K562 (cell line): ENCODE data around the gene SLC28A1. TPM values are rescaled to one million over a fixed set of nuclear protein-coding genes. Genes with fewer than 3 reads are reported as not detected.
"Not testable (repeated sequence)": the region's sequence is repeated elsewhere in the genome, so short reads cannot be mapped to it uniquely, and the experiment has no call there.

Experiments used
- ATAC-seq: fragments of 200-7000 bp; cut with Tn5 transposase; 3 replicates; pipeline ENCODE4 v1.9.1; 2020; ENCODE audit warnings: moderate library complexity
- BruUV-seq: library from RNA; stranded (reverse); fragments of 400-500 nt; replicated peaks from 2 replicates; lab custom pipeline; 2021; lab: Mats Ljungman, UMichigan
- CTCF ChIA-PET: fragments of 300-600 bp; formaldehyde crosslinking; extraction: SDS; loops from one replicate; lab custom pipeline; 2021; ENCODE audit warnings: low intra/inter-chr PET ratio; lab: Yijun Ruan, JAX
- POLR2A ChIA-PET: fragments of 300-600, 350-650 bp; sonication (Branson Sonifier 250); formaldehyde crosslinking; extraction: SDS; loops from one replicate; lab custom pipeline; 2021; ENCODE audit warnings: antibody characterized with exemption, inconsistent platforms; lab: Yijun Ruan, JAX
- DNase-seq, 4 experiments: peaks; one replicate each; pipeline versions ENCODE4 v3.0.0 to v3.0.0-alpha.2; 2011 to 2018; ENCODE audit warnings: low spot score in 3 of 4, mixed read lengths in 3 of 4; ENCODE audit errors: extremely low read depth in 1 of 4
- FAIRE-seq: peaks from 2 replicates; lab custom pipeline; 2011; peaks lifted over from hg19 to GRCh38; lab: Jason Lieb, UNC
- H2AFZ ChIP-seq: 2 replicates; pipeline ENCODE4 v1.6.0; 2011; ENCODE audit warnings: low read depth, low read length, control low read depth, inconsistent platforms
- H3K27ac ChIP-seq: fragments of 200-600 bp; 3 replicates; pipeline ENCODE4 v1.8.0; 2011; ENCODE audit warnings: low read depth, mild to moderate bottlenecking, control low read depth, inconsistent platforms, low read length, moderate library complexity, mixed read lengths; ENCODE audit errors: extremely low read depth
- H3K27me3 ChIP-seq, 2 experiments: fragments of 300-600 bp in 1 of 2; 2 replicates in 1 of 2; 3 replicates in 1 of 2; pipeline versions ENCODE4 v1.6.0 to v1.8.0; 2011; ENCODE audit warnings: inconsistent platforms in 2 of 2, low read length in 2 of 2, mild to moderate bottlenecking in 1 of 2, mixed read lengths in 1 of 2, moderate library complexity in 1 of 2; ENCODE audit not compliant: control insufficient read depth in 2 of 2, insufficient read depth in 2 of 2
- H3K36me3 ChIP-seq: fragments of 300-600 bp; 3 replicates; pipeline ENCODE4 v1.8.0; 2011; ENCODE audit warnings: mild to moderate bottlenecking, low read length, inconsistent platforms; ENCODE audit not compliant: control insufficient read depth, insufficient read depth
- H3K4me1 ChIP-seq, 2 experiments: fragments of 200-600 bp in 1 of 2; replicated peaks in 1 of 2; 2 replicates in 1 of 2; 3 replicates in 1 of 2; pipeline versions ENCODE4 v1.5.1 to v1.8.0; 2011; ENCODE audit warnings: inconsistent platforms in 2 of 2, low read length in 2 of 2, mild to moderate bottlenecking in 1 of 2, mixed read lengths in 1 of 2, moderate library complexity in 1 of 2; ENCODE audit not compliant: control insufficient read depth in 2 of 2, insufficient read depth in 2 of 2
- H3K4me2 ChIP-seq: 2 replicates; pipeline ENCODE4 v1.6.1; 2011; ENCODE audit warnings: low read length, control low read depth, inconsistent platforms, mixed read lengths; ENCODE audit not compliant: insufficient read depth
- H3K4me3 ChIP-seq: fragments of 200-600 bp; sonication (generic), shearing (Covaris generic); 2 replicates; pipeline ENCODE4 v1.5.1; 2016; ENCODE audit warnings: control low read depth, inconsistent platforms
- H3K79me2 ChIP-seq: fragments of 200-600 bp; 3 replicates; pipeline ENCODE4 v1.8.0; 2011; ENCODE audit warnings: low read length, inconsistent platforms; ENCODE audit not compliant: control insufficient read depth, insufficient read depth
- H3K9ac ChIP-seq, 2 experiments: 2 replicates each; pipeline versions ENCODE4 v1.6.0 to v1.6.1; 2011; ENCODE audit warnings: low read depth in 2 of 2, low read length in 2 of 2, control low read depth in 1 of 2, inconsistent platforms in 1 of 2, mild to moderate bottlenecking in 1 of 2, mixed read lengths in 1 of 2; ENCODE audit not compliant: insufficient read depth in 1 of 2
- H3K9me1 ChIP-seq: one replicate; pipeline ENCODE4 v1.6.0; 2011; ENCODE audit warnings: inconsistent platforms, mild to moderate bottlenecking, low read length, moderate library complexity; ENCODE audit not compliant: control insufficient read depth, insufficient read depth
- H3K9me3 ChIP-seq: replicated peaks from 2 replicates; pipeline ENCODE4 v1.5.1; 2011; ENCODE audit warnings: low read depth, low read length, inconsistent platforms; ENCODE audit not compliant: control insufficient read depth, insufficient read depth
- H4K20me1 ChIP-seq: replicated peaks from 2 replicates; pipeline ENCODE4 v1.6.1; 2011; ENCODE audit warnings: low read length, inconsistent platforms, mixed read lengths; ENCODE audit not compliant: control insufficient read depth, insufficient read depth
- BCOR ChIP-seq: fragments of 450-650 bp; IDR thresholded peaks from 2 replicates; pipeline ENCODE4 v1.6.1; 2016
- KDM1A ChIP-seq, 2 experiments: fragments of 450-650 bp; IDR thresholded peaks; 2 replicates each; pipeline ENCODE4 v1.6.1; 2016; ENCODE audit warnings: mild to moderate bottlenecking in 2 of 2
- RBM25 ChIP-seq: fragments of 200-400 bp; formaldehyde crosslinking; IDR thresholded peaks from 2 replicates; pipeline ENCODE4 v1.6.1; 2018; ENCODE audit warnings: low read length, low read depth, moderate library complexity; ENCODE audit not compliant: severe bottlenecking
- SREBF1 ChIP-seq: fragments of 150-350 bp; IDR thresholded peaks from 2 replicates; pipeline ENCODE4 v1.6.1; 2014; ENCODE audit warnings: antibody characterized with exemption, low read depth, low read length, borderline replicate concordance
- ZNF197 ChIP-seq: fragments of 200-800 bp; sonication (Bioruptor generic); IDR thresholded peaks from 2 replicates; pipeline ENCODE4 v1.6.1; 2016; ENCODE audit warnings: low read depth, missing genetic modification characterization, missing compliant biosample characterization
- WGBS: fragments of 100-300 bp; shearing (Covaris generic); methylation state at CpG from one replicate; pipeline ENCODE4 v1.1.6; 2016; ENCODE audit warnings: low coverage, mixed read lengths; ENCODE audit not compliant: insufficient coverage; ENCODE audit errors: missing lambda C conversion rate; 5-methylcytosine and 5-hydroxymethylcytosine counted together
- in situ Hi-C: fragments of 300-500 bp; cut with MboI; formaldehyde crosslinking; loops from 4 replicates; pipeline ENCODE4 v1.15.0; 2018; ENCODE audit warnings: inconsistent platforms, mixed read lengths
- intact Hi-C: fragments of 100-400 bp; cut with micrococcal nuclease; formaldehyde crosslinking; loops from 2 replicates; pipeline ENCODE4 v1.14.2; 2022
- polyA plus RNA-seq, 8 experiments: library from polyadenylated mRNA; depleted of rRNA in 4 of 8; stranded (reverse) in 5 of 8; unstranded in 3 of 8; fragments of >200 nt; fragmentation: Nextera tagmentation in 2 of 8; fragmentation: Illumina TruSeq in 1 of 8; extraction: Ambion mirVana in 2 of 8; extraction: Trizol in 1 of 8; gene quantifications; 2 replicates each; pipeline versions ENCODE4 v1.2.1 to v1.2.3, GENCODE V29; 2011 to 2014; ENCODE audit warnings: inconsistent platforms in 1 of 8, missing spikeins in 1 of 8
- total RNA-seq, 7 experiments: library from RNA; depleted of rRNA in 6 of 7; stranded (reverse); fragments of >200 nt in 6 of 7; fragmentation: Illumina TruSeq in 2 of 7; extraction: Trizol in 2 of 7; gene quantifications; 2 replicates each; pipeline versions ENCODE4 v1.2.1 to v1.2.3, GENCODE V29; 2011 to 2021; ENCODE audit warnings: low replicate concordance in 1 of 7
- TF ChIP-seq, protein P1 (sequence below): fragments of 450-650 bp; IDR thresholded peaks from 2 replicates; pipeline ENCODE4 v1.6.1; 2016

The SLC28A1 gene
- total and polyA plus RNA-seq, 9 of the 15 experiments (the other 6 are each of a cell fraction or from before 2014, with no cell fraction given): 0.04 TPM; not detected in 8

DNA sequence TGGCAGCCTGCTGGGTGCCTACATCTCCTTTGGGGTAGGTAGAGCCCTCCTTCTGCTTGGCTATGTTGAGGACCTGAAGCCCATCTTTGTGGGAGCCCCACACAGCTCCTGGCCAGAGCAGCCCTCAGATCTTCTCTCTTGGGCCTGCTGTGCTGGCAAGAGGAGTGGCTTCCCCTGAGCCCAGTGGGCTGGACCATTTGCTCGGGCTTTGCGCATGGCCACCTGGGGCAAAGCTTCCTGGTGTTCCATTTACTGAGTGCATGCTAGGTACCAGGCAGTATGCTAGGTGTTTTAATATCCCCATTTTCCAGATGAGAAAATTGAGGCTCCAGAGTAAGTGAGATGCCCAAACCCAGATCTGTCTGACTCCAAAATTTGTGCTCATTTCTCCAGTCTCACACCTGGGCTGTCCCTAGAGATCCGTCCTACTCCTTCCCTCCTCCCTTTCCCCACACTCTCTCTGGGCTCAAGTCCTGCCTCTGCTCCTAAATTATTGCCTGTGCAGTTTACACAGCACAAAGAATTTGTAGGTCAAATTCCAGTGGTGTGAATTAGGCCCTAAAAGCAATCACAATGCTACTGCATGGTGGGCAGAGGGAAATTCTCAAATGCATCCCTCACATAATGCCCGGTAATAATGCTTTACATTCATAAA is 39.7 kb downstream of the SLC28A1 start:
- Histone ChIP-seq H4K20me1 (no peaks in the 10 kb centered on the region), H3K9ac (0 out of 4 replicates have a peak overlapping the region, but pooled peaks of 1 of the 2 experiments have one; percentile 56), H3K79me2 (no peaks in the 10 kb centered on the region), H3K9me3 (no peaks in the 10 kb centered on the region), H3K9me1 (no peaks in the 10 kb centered on the region), H3K27me3 (no peaks in the 10 kb centered on the region), H3K27ac (no peak overlapping the region), H3K36me3 (no peaks in the 10 kb centered on the region), H3K4me3 (no peak overlapping the region), H3K4me2 (no peak overlapping the region)
- CTCF ChIA-PET: no interaction called here
- no peak for ATAC-seq
- BruUV-seq: no TSS peak
- intact Hi-C loops: no loop called here
- FAIRE-seq: no peak
- no peak for TF ChIP-seq ZNF197 (CRISPR knock-in tag)
- TF ChIP-seq KDM1A (IDR thresholded peaks at IDR 0.05): peak; percentile 14 to 64; a peak in 3 of 4 replicates
- no peak for TF ChIP-seq SREBF1
- peak; percentile 75 for TF ChIP-seq RBM25
- TF ChIP-seq BCOR: peak; percentile 67
- TF ChIP-seq, protein P1, sequence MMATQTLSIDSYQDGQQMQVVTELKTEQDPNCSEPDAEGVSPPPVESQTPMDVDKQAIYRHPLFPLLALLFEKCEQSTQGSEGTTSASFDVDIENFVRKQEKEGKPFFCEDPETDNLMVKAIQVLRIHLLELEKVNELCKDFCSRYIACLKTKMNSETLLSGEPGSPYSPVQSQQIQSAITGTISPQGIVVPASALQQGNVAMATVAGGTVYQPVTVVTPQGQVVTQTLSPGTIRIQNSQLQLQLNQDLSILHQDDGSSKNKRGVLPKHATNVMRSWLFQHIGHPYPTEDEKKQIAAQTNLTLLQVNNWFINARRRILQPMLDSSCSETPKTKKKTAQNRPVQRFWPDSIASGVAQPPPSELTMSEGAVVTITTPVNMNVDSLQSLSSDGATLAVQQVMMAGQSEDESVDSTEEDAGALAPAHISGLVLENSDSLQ: no peak
- TF ChIP-seq, all 486 proteins: peak for 3
- H2AFZ ChIP-seq: peak overlapping the region; percentile 43; the same call in 1 of the 2 replicates
- DNase-seq: no peak
- H3K4me1 ChIP-seq: peaks cover 6 to 10% of the 10 kb centered on the region in 2 experiments; a peak in 4 of 5 replicates
- POLR2A ChIA-PET: interaction anchor here (0.6 kb wide), 1 partner anchor 408 kb away, joined by 4 read pairs; no protein-coding TSS in a partner anchor
- 39% methylated on average over 4 of the region's 4 CpGs for WGBS
- in situ Hi-C loops: loop anchor here (5.0 kb wide), 1 partner anchor 87 kb away; no protein-coding TSS in a partner anchor

DNA sequence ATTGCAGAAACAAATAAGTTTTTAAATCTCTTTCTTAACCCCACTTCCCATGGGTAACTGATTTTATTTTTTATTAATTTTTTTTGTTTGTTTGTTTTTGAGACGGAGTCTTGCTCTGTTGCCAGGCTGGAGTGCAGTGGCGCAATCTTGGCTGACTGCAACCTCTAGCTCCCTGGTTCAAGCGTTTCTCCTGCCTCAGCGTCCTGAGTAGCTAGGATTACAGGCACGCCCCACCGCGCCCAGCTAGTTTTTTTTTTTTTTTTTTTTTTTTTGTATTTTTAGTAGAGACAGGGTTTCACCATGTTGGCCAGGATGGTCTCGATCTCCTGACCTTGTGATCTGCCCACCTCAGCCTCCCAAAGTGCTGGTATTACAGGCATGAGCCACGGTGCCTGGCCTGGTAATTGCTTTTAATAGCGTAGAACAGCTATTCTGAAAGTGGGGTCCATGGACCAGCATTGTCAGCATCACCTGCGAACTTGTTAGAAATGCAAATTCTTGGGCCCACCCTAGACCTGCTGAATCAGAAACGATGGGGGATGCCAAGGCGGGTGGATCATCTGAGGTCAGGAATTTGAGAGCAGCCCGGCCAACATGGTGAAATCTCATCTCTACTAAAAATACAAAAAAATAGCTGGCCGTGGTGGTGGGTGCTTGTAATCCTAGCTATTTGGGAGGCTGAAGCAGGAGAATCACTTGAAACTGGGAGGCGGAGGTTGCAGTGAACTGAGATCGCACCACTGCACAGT is 40.5 kb downstream of the SLC28A1 start:
- BruUV-seq, H2AFZ ChIP-seq, H3K9me1 ChIP-seq, H3K27me3 ChIP-seq, H3K36me3 ChIP-seq, H3K79me2 ChIP-seq, H3K27ac ChIP-seq, H4K20me1 ChIP-seq, H3K9ac ChIP-seq, H3K9me3 ChIP-seq, H3K4me3 ChIP-seq, H3K4me2 ChIP-seq, DNase-seq, CTCF ChIA-PET, ATAC-seq, FAIRE-seq: not testable (repeated sequence)
- WGBS: 54% methylated on average over 16 of the region's 17 CpGs
- H3K4me1 ChIP-seq: peaks cover 14 to 15% of the 10 kb centered on the region in 2 experiments
- intact Hi-C loops: loop anchor here (5.0 kb wide), 4 partner anchors 48 to 328 kb away; no protein-coding TSS in a partner anchor
- POLR2A ChIA-PET: interaction anchor here (0.7 kb wide), 1 partner anchor 13 kb away, joined by 5 read pairs; no protein-coding TSS in a partner anchor
- in situ Hi-C loops: loop anchor here (5.0 kb wide), 1 partner anchor 88 kb away; no protein-coding TSS in a partner anchor
